Measurements from ENCODE around the gene APIP.
"Not testable (repeated sequence)": the region's sequence is repeated elsewhere in the genome, so short reads cannot be mapped to it uniquely, and the experiment has no call there.

APIP gene

DNA sequence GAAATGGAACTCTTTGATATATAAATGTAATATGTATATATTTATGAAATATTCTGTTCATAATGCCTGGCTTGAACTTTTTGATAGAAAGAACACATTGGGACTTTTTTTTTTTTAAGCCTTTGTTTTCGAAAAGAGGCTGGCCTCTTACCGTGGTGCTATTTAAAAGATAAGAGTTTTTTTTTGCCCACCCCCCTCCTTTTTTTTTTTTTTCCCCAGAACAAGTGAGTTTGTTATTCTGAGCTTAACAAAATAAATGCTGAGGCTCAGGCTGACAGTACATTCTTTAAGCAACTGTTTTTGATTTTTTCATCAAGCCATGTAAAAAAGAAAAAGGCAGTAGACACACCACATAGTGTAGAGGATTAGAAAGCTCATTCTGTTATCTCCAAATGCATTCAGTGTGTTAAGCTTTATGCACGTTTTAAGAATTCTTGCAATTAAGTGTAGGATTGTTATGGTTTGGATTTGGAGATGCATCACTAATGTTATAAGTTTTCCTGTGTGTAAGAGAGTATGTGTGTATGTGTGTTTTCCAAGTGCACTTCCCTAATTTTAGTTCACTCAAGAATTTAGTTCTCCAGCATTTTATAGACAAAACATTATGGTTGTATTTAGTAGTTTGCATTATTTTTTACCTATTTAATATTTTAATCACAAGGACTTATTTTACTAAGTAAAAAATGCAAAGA, 12.2 kb upstream of the APIP start:
- Histone ChIP-seq H3K36me3 (peaks cover 13 to 29% (median 23%) of the 10 kb centered on the region in 11 experiments), H3K9me3 (replicated peaks in 1 of 11) (no peaks in the 10 kb centered on the region), H3K4me3 (no peak overlapping the region), H4K20me1 (peaks cover 0 to 63% (median 22%) of the 10 kb centered on the region in 11 experiments; a peak in 14 of 22 replicates), H3K27ac (no peak overlapping the region), H3K4me1 (peaks cover 5 to 64% (median 12%) of the 10 kb centered on the region in 10 experiments; a peak in 16 of 20 replicates), H3K27me3 (no peaks in the 10 kb centered on the region), H3K4me2 (peak overlapping the region in 2 of 11 experiments; percentile 41 to 75; a peak in 5 of 22 replicates), H3K9ac (no peak overlapping the region)
- no peak for TF ChIP-seq Cebpa-rat (IDR thresholded peaks at IDR 0.05)

DNA sequence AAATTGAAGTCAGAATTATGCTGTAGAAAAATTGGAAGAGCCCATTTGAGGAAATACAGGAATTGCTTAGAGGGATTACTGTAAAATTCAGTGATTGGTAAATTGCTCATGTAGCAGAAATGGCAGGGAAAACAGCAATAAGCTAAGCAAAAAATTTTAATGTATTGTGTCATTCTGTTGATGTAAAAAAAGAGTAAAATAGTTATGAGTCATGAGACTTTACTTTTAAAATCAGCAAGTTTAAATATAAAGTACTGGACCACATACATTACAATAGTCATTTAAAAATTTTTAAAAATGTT, 10.6 kb upstream of the APIP start:
- Histone ChIP-seq H3K4me2 (peak overlapping the region in 3 of 11 experiments; percentile 45 to 75 (median 57); a peak in 5 of 22 replicates), H4K20me1 (peaks cover 0 to 79% (median 26%) of the 10 kb centered on the region in 11 experiments; a peak in 14 of 22 replicates), H3K27ac (peak overlapping the region in 3 of 11 experiments; percentile 40 to 51 (median 40); a peak in 5 of 22 replicates), H3K36me3 (peaks cover 0 to 15% (median 8%) of the 10 kb centered on the region in 11 experiments; a peak in 16 of 22 replicates), H3K4me3 (no peak overlapping the region), H3K4me1 (peaks cover 5 to 70% (median 12%) of the 10 kb centered on the region in 10 experiments; a peak in 16 of 20 replicates), H3K9me3 (replicated peaks in 1 of 11) (no peaks in the 10 kb centered on the region), H3K9ac (peak overlapping the region in 3 of 11 experiments; percentile 3 to 42 (median 35); a peak in 2 of 22 replicates), H3K27me3 (no peaks in the 10 kb centered on the region)
- no peak for TF ChIP-seq Cebpa-rat (IDR thresholded peaks at IDR 0.05)

- H3K9me3 ChIP-seq (replicated peaks in 1 of 11), result no peaks in the 10 kb centered on the region
- no peak for TF ChIP-seq Cebpa-rat (IDR thresholded peaks at IDR 0.05)
- H3K27me3 ChIP-seq, result no peaks in the 10 kb centered on the region
- peaks cover 0 to 84% (median 26%) of the 10 kb centered on the region in 11 experiments; a peak in 14 of 22 replicates for H4K20me1 ChIP-seq
- H3K36me3 ChIP-seq, result peaks cover 0 to 9% (median 3%) of the 10 kb centered on the region in 11 experiments; a peak in 11 of 22 replicates
- no peak overlapping the region for H3K4me3 ChIP-seq
- peaks cover 5 to 70% (median 12%) of the 10 kb centered on the region in 10 experiments; a peak in 16 of 20 replicates for H3K4me1 ChIP-seq
- H3K9ac ChIP-seq, result peak overlapping the region in 3 of 11 experiments; percentile 2 to 42 (median 3); a peak in 2 of 22 replicates
- peak overlapping the region in 3 of 11 experiments; percentile 45 to 75 (median 57); a peak in 5 of 22 replicates for H3K4me2 ChIP-seq
- peak overlapping the region in 2 of 11 experiments; percentile 40 to 51; a peak in 4 of 22 replicates for H3K27ac ChIP-seq
Measured at GRCh38 chr11:34926101-34926830, 10.1 kb upstream of the APIP start.

- H3K4me3 ChIP-seq, result no peak overlapping the region
- peaks cover 0 to 91% (median 25%) of the 10 kb centered on the region in 11 experiments; a peak in 14 of 22 replicates for H4K20me1 ChIP-seq
- no peaks in the 10 kb centered on the region for H3K27me3 ChIP-seq
- no peak overlapping the region for H3K27ac ChIP-seq
- peaks cover 0 to 17% (median 6%) of the 10 kb centered on the region in 11 experiments; a peak in 12 of 22 replicates for H3K36me3 ChIP-seq
- peak overlapping the region in 1 of 11 experiments; percentile 50; a peak in 1 of 22 replicates for H3K9ac ChIP-seq
- H3K4me1 ChIP-seq, result peaks cover 5 to 69% (median 12%) of the 10 kb centered on the region in 10 experiments; a peak in 16 of 20 replicates
- peak overlapping the region in 5 of 11 experiments; percentile 30 to 75 (median 41); a peak in 5 of 22 replicates for H3K4me2 ChIP-seq
- TF ChIP-seq Cebpa-rat (IDR thresholded peaks at IDR 0.05), result no peak
- no peaks in the 10 kb centered on the region for H3K9me3 ChIP-seq (replicated peaks in 1 of 11)
Measured at GRCh38 chr11:34924714-34925113, 8.5 kb upstream of the APIP start.

GRCh38 chr11:34921156-34921555, 5.0 kb upstream of the APIP start:
- Histone ChIP-seq H3K9ac (no peak overlapping the region), H4K20me1 (peaks cover 0 to 73% (median 20%) of the 10 kb centered on the region in 11 experiments; a peak in 13 of 22 replicates), H3K27ac (no peak overlapping the region), H3K4me3 (no peak overlapping the region), H3K27me3 (no peaks in the 10 kb centered on the region), H3K9me3 (replicated peaks in 1 of 11) (no peaks in the 10 kb centered on the region), H3K4me2 (no peak overlapping the region), H3K36me3 (peaks cover 0 to 19% (median 5%) of the 10 kb centered on the region in 11 experiments; a peak in 11 of 22 replicates), H3K4me1 (peaks cover 16 to 54% (median 26%) of the 10 kb centered on the region in 10 experiments)
- no peak for TF ChIP-seq Cebpa-rat (IDR thresholded peaks at IDR 0.05)

DNA sequence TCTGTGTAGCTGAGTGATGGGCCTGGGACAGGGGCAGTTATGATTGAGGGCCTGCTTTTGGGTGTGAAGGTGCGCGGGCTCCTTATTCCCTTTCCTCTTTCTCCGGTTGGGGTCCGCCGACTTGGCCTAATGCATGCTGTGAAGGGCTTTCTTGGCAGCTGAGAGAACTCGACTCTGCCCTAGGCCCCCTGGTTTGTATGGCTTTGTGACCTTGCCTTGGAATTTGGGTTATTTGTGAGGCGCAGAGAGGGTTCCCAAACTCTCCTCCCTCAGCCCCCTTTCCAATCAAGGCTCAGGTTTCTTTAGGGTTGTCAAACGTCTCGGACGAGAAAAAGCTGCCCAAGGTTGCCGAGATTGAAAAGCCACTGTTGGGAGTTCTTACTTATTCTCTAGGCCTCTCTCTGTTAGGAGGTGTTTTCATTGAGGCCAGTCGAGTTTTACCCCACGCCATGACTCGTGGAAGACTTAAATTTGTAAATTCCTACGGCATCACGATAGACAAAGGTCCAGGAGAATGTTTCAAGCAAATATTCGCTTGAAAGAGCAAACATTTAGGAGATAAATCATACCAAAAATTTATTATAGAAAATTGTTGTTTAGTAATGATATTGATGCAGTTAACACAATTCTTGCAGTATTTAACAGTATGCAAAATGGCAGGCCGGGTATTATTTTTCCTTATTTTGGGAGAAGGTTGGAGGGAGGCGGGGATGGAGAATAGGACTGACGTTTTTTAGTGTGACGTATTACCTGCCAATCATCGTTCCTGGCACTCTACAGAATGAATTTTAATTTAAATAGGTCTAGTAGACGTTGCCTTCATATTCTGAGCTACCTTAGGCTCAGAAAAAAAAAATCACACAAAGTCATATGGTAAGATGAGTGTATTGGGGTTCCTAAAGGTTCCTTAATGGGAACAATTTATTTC, 928 bp upstream of the APIP start:
- peak overlapping the region; percentile 80 to 97 (median 87) for H3K4me2 ChIP-seq
- TF ChIP-seq Cebpa-rat (IDR thresholded peaks at IDR 0.05), result no peak
- peaks cover 0 to 38% (median 27%) of the 10 kb centered on the region in 11 experiments; a peak in 21 of 22 replicates for H3K36me3 ChIP-seq
- H4K20me1 ChIP-seq, result peaks cover 0 to 33% (median 6%) of the 10 kb centered on the region in 11 experiments; a peak in 7 of 22 replicates
- H3K27ac ChIP-seq, result peak overlapping the region; percentile 93 to 99 (median 96)
- no peaks in the 10 kb centered on the region for H3K27me3 ChIP-seq
- peak overlapping the region; percentile 94 to 99 (median 97) for H3K9ac ChIP-seq
- peaks cover 0 to 18% (median 14%) of the 10 kb centered on the region in 11 experiments; a peak in 14 of 22 replicates for H3K9me3 ChIP-seq (replicated peaks in 1 of 11)
- H3K4me3 ChIP-seq, result peak overlapping the region; percentile 75 to 96 (median 86)
- peaks cover 24 to 47% (median 32%) of the 10 kb centered on the region in 10 experiments for H3K4me1 ChIP-seq

GRCh38 chr11:34915136-34916014, 804 bp downstream of the APIP start:
- peaks cover 0 to 16% (median 0%) of the 10 kb centered on the region in 11 experiments; a peak in 5 of 22 replicates for H4K20me1 ChIP-seq
- H3K9ac ChIP-seq, result peak overlapping the region; percentile 94 to 99 (median 97)
- no peaks in the 10 kb centered on the region for H3K27me3 ChIP-seq
- peak overlapping the region; percentile 75 to 96 (median 86) for H3K4me3 ChIP-seq
- no peak for TF ChIP-seq Cebpa-rat (IDR thresholded peaks at IDR 0.05)
- peaks cover 0 to 50% (median 25%) of the 10 kb centered on the region in 11 experiments; a peak in 21 of 22 replicates for H3K36me3 ChIP-seq
- peaks cover 40 to 64% (median 46%) of the 10 kb centered on the region in 10 experiments for H3K4me1 ChIP-seq
- H3K9me3 ChIP-seq (replicated peaks in 1 of 11), result peaks cover 0 to 18% (median 14%) of the 10 kb centered on the region in 11 experiments; a peak in 14 of 22 replicates
- H3K4me2 ChIP-seq, result peak overlapping the region; percentile 80 to 94 (median 88)
- peak overlapping the region; percentile 93 to 99 (median 96) for H3K27ac ChIP-seq

GRCh38 chr11:34913556-34913955, 2.6 kb downstream of the APIP start:
- H3K4me1 ChIP-seq, result peaks cover 58 to 78% (median 64%) of the 10 kb centered on the region in 10 experiments
- not testable (repeated sequence) for H3K27me3 ChIP-seq, H3K9ac ChIP-seq, H3K27ac ChIP-seq, H3K4me3 ChIP-seq
- H4K20me1 ChIP-seq, result peaks cover 0 to 33% (median 6%) of the 10 kb centered on the region in 11 experiments; a peak in 9 of 22 replicates
- H3K4me2 ChIP-seq, result peak overlapping the region in 5 of 11 experiments; percentile 80 to 94 (median 92); a peak in 6 of 22 replicates
- peaks cover 0 to 18% (median 14%) of the 10 kb centered on the region in 11 experiments; a peak in 14 of 22 replicates for H3K9me3 ChIP-seq (replicated peaks in 1 of 11)
- peaks cover 0 to 43% (median 21%) of the 10 kb centered on the region in 11 experiments; a peak in 19 of 22 replicates for H3K36me3 ChIP-seq
